ENCODE results near the gene ZNF624.
"Not testable (repeated sequence)": the region's sequence is repeated elsewhere in the genome, so short reads cannot be mapped to it uniquely, and the experiment has no call there.

The ZNF624 gene

GRCh38 chr17:16653367-16654041, at the start of gene ZNF624:
Gene ZNF624 (minus strand): TSS chr17:16653850.
- DNase-seq (ENCODE audit: low read depth), result peak; percentile 86

- DNase-seq (ENCODE audit: low read depth), result not testable (repeated sequence)
Observed at GRCh38 chr17:16697603-16698002, 44.0 kb upstream of the ZNF624 start.

GRCh38 chr17:16690447-16690846, 36.8 kb upstream of the ZNF624 start:
- DNase-seq (ENCODE audit: low read depth), result not testable (repeated sequence)

GRCh38 chr17:16689731-16690281, 36.2 kb upstream of the ZNF624 start, which contains the start of gene CCDC144A:
Gene CCDC144A (plus strand): TSS chr17:16690241. CDS start chr17:16690401, 160 bp downstream.
- peak; percentile 52 for DNase-seq (ENCODE audit: low read depth)

GRCh38 chr17:16687151-16687550, 33.5 kb upstream of the ZNF624 start:
- DNase-seq (ENCODE audit: low read depth), result not testable (repeated sequence)

- not testable (repeated sequence) for DNase-seq (ENCODE audit: low read depth)
Observed at GRCh38 chr17:16686019-16686418, 32.4 kb upstream of the ZNF624 start.

GRCh38 chr17:16683290-16684138, 29.9 kb upstream of the ZNF624 start:
- DNase-seq (ENCODE audit: low read depth), result not testable (repeated sequence)

GRCh38 chr17:16676676-16677268, 23.1 kb upstream of the ZNF624 start:
- no peak for DNase-seq (ENCODE audit: low read depth)

- DNase-seq (ENCODE audit: low read depth), result not testable (repeated sequence)
Observed at GRCh38 chr17:16666907-16667636, 13.4 kb upstream of the ZNF624 start.

- DNase-seq (ENCODE audit: low read depth), result not testable (repeated sequence)
Observed at GRCh38 chr17:16666553-16666906, 12.9 kb upstream of the ZNF624 start.

- no peak for DNase-seq (ENCODE audit: low read depth)
Observed at GRCh38 chr17:16662936-16663335, 9.3 kb upstream of the ZNF624 start.

- DNase-seq (ENCODE audit: low read depth), result no peak
Observed at GRCh38 chr17:16661217-16661616, 7.6 kb upstream of the ZNF624 start.

GRCh38 chr17:16652847-16653366, 743 bp downstream of the ZNF624 start:
- no peak for DNase-seq (ENCODE audit: low read depth)

- no peak for DNase-seq (ENCODE audit: low read depth)
Observed at GRCh38 chr17:16652252-16652651, 1.4 kb downstream of the ZNF624 start.

GRCh38 chr17:16649585-16649984, 4.1 kb downstream of the ZNF624 start:
- DNase-seq (ENCODE audit: low read depth), result no peak

GRCh38 chr17:16639438-16639837, 14.2 kb downstream of the ZNF624 start:
- DNase-seq (ENCODE audit: low read depth), result no peak

GRCh38 chr17:16623282-16623681, 30.4 kb downstream of the ZNF624 start:
- no peak for DNase-seq (ENCODE audit: low read depth)

GRCh38 chr17:16622540-16623277, 30.9 kb downstream of the ZNF624 start:
- DNase-seq (ENCODE audit: low read depth), result no peak

- no peak for DNase-seq (ENCODE audit: low read depth)
Observed at GRCh38 chr17:16617481-16618060, 36.1 kb downstream of the ZNF624 start.

- no peak for DNase-seq (ENCODE audit: low read depth)
Observed at GRCh38 chr17:16599537-16599936, 54.1 kb downstream of the ZNF624 start.
